GM23248 (cell line): ENCODE results near the gene HGD. TPM values are rescaled to one million over a fixed set of nuclear protein-coding genes. Genes with fewer than 3 reads are reported as not detected.

ENCODE experiments used
- DNase-seq: peaks from one replicate; pipeline ENCODE4 v3.0.0-alpha.2; 2015
- H2AFZ ChIP-seq: fragments of 200-600 bp; sonication (generic); 2 replicates; pipeline ENCODE4 v1.6.1; 2016; ENCODE audit warnings: antibody characterized with exemption
- H3F3A ChIP-seq: fragments of 200-600 bp; sonication (generic); 2 replicates; pipeline ENCODE4 v1.6.1; 2016; ENCODE audit warnings: mild to moderate bottlenecking, antibody characterized with exemption, mixed run types; ENCODE audit not compliant: insufficient read depth
- H3K27ac ChIP-seq: fragments of 200-600 bp; sonication (generic); 2 replicates; pipeline ENCODE4 v1.5.1; 2016; ENCODE audit warnings: mild to moderate bottlenecking
- H3K27me3 ChIP-seq: fragments of 200-600 bp; sonication (generic); replicated peaks from 2 replicates; pipeline ENCODE4 v1.6.1; 2016; ENCODE audit warnings: mild to moderate bottlenecking; ENCODE audit not compliant: insufficient read depth
- H3K36me3 ChIP-seq: fragments of 200-600 bp; sonication (generic); 2 replicates; pipeline ENCODE4 v1.6.1; 2016; ENCODE audit warnings: low read depth, mild to moderate bottlenecking
- H3K4me1 ChIP-seq: fragments of 200-600 bp; sonication (generic); 2 replicates; pipeline ENCODE4 v1.6.1; 2016; ENCODE audit warnings: mild to moderate bottlenecking; ENCODE audit not compliant: insufficient read depth
- H3K4me2 ChIP-seq: fragments of 200-600 bp; sonication (generic); one replicate; pipeline ENCODE4 v1.6.1; 2016; ENCODE audit warnings: mild to moderate bottlenecking; ENCODE audit not compliant: unreplicated experiment
- H3K4me3 ChIP-seq: fragments of 200-600 bp; sonication (generic); 2 replicates; pipeline ENCODE4 v1.5.1; 2016; ENCODE audit warnings: mild to moderate bottlenecking
- H3K79me2 ChIP-seq: fragments of 200-600 bp; sonication (generic); 2 replicates; pipeline ENCODE4 v1.6.1; 2016; ENCODE audit warnings: mild to moderate bottlenecking; ENCODE audit not compliant: insufficient read depth
- H3K9ac ChIP-seq: fragments of 200-600 bp; sonication (generic); 2 replicates; pipeline ENCODE4 v1.6.1; 2016; ENCODE audit warnings: mild to moderate bottlenecking
- H3K9me2 ChIP-seq: fragments of 200-600 bp; sonication (generic); 2 replicates; pipeline ENCODE4 v1.6.1; 2016; ENCODE audit warnings: mixed run types, mild to moderate bottlenecking, moderate library complexity; ENCODE audit not compliant: insufficient read depth
- H3K9me3 ChIP-seq: fragments of 200-600 bp; sonication (generic); one replicate; pipeline ENCODE4 v1.6.1; 2017; ENCODE audit warnings: low read depth
- H4K20me1 ChIP-seq: fragments of 200-600 bp; sonication (generic); 2 replicates; pipeline ENCODE4 v1.6.0; 2016; ENCODE audit not compliant: insufficient read depth
- EZH2 ChIP-seq: fragments of 200-600 bp; sonication (generic); IDR thresholded peaks from 2 replicates; pipeline ENCODE4 v1.6.1; 2018; ENCODE audit warnings: antibody characterized with exemption, mild to moderate bottlenecking; ENCODE audit not compliant: insufficient read depth, poor library complexity, severe bottlenecking
- EZH2phosphoT487 ChIP-seq: fragments of 200-600 bp; sonication (generic); IDR thresholded peaks from 2 replicates; pipeline ENCODE4 v1.6.1; 2018; ENCODE audit warnings: antibody characterized with exemption, moderate library complexity, mild to moderate bottlenecking, low read depth; ENCODE audit not compliant: insufficient read depth
- WGBS, 2 experiments: methylation state at CpG; one replicate each; pipeline ENCODE4 v1.1.6; 2015 to 2017; ENCODE audit warnings: low lambda C conversion rate in 2 of 2, low coverage in 1 of 2; ENCODE audit errors: missing lambda C conversion rate in 2 of 2; 5-methylcytosine and 5-hydroxymethylcytosine counted together
- in situ Hi-C: fragments of 300-500 bp; cut with MboI; formaldehyde crosslinking; loops from 2 replicates; pipeline ENCODE4 v1.15.0; 2020
- polyA plus RNA-seq: library from polyadenylated mRNA; unstranded; fragments of >200 nt; fragmentation: Nextera tagmentation; extraction: Ambion mirVana; gene quantifications from 2 replicates; pipeline ENCODE4 v1.2.1, GENCODE V29; 2016
- total RNA-seq: library from RNA; depleted of rRNA; stranded (reverse); fragments of >200 nt; shearing (Covaris generic); gene quantifications from 2 replicates; pipeline ENCODE4 v1.2.3, GENCODE V29; 2014

The HGD gene
- total and polyA plus RNA-seq, 2 experiments from 2014 or later, result not detected

DNA sequence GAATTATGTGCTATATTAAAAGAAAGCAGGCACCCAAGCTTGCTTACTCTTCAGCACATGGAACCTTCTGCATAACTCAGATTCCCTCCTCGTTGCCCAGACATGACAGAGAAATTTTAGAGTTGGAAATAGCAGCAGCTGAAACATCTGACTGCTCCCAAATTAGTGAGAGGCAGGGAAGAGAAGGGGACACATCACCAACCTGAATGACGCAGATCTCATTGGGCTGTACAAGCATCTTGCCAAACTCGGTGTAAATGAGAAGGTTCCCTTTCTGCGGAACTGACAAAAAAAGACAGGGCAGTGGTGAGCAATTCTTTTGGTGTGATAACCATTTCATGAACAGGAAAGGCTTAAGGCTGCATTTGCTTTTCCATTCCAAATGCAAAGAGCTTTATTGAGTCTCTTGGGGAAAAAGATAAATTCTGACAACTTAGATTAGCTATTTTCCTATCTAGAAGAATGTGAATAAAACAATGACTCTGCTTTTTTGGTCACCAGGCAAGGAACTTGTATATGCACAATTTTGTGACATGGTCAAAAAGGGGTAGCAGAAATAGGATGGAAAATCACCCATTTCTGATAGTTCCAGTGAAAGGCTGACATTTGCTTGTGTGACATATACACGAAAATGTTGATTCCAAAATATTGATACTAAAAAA is 35.1 kb downstream of the HGD start:
- Histone ChIP-seq H3K4me1 (peaks cover 39% of the 10 kb centered on the region), H3K27me3 (no peaks in the 10 kb centered on the region), H3K36me3 (no peaks in the 10 kb centered on the region), H3K4me3 (no peak overlapping the region), H3K9ac (no peak overlapping the region), H2AFZ (no peak overlapping the region), H3K4me2 (no peak overlapping the region), H3F3A (peaks cover 7% of the 10 kb centered on the region; the same call in 1 of the 2 replicates), H4K20me1 (no peaks in the 10 kb centered on the region), H3K79me2 (no peaks in the 10 kb centered on the region), H3K27ac (no peak overlapping the region), H3K9me3 (no peaks in the 10 kb centered on the region), H3K9me2 (no peaks in the 10 kb centered on the region)
- WGBS, 2 experiments, result 73 to 76% methylated on average over 5 of the region's 5 CpGs
- in situ Hi-C loops, result no loop called here
- DNase-seq, result no peak
- TF ChIP-seq EZH2phosphoT487, result no peak
- TF ChIP-seq EZH2, result no peak

DNA sequence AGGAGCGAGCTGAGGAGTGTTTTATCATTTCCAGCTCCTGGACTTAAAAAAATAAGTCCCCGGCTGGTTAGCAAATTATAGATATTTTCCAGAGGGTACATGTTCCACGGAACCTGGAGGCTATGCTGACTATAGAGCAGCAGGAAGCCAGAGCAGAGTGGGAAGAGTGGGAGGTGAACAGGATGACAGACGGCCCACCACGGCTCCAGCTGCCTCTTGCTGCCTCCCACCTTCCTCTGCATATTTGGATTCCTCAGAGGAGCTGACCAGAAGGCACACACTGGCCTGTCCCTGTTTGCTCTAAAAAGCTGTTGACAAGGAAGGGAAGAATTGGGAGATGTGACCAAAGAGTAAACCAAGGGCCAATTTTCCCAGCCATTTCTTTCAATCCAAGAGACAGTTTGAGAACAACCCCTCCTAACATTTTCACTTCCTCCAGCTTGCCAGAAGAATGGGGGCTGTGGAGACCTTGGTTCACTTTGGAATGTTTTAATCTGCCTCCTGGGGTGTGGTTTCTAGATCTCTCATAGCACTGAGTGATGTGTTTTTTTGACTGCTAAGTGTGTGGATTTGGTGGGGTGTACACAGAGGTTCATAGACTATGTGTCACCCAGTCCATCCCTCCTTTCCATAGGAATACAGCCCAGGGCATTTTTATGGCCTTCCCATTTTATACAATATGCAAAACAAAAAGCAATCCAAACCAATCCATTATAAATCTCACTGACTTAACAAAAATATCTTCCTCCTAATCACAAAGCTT is 36.8 kb downstream of the HGD start:
- H3K27me3 ChIP-seq, result no peaks in the 10 kb centered on the region
- TF ChIP-seq EZH2 (no peak), EZH2phosphoT487 (no peak)
- H4K20me1 ChIP-seq, result no peaks in the 10 kb centered on the region
- no peaks in the 10 kb centered on the region for H3K79me2 ChIP-seq
- no peaks in the 10 kb centered on the region for H3K36me3 ChIP-seq
- H3K4me1 ChIP-seq, result peaks cover 34% of the 10 kb centered on the region
- H3K9ac ChIP-seq, result 0 out of 2 replicates have a peak overlapping the region, but pooled peaks have one; percentile 0
- H3K9me2 ChIP-seq, result no peaks in the 10 kb centered on the region
- no peak overlapping the region for H3K27ac ChIP-seq
- in situ Hi-C loops, result no loop called here
- H3K4me2 ChIP-seq, result peak overlapping the region; percentile 23
- peaks cover 7% of the 10 kb centered on the region; the same call in 1 of the 2 replicates for H3F3A ChIP-seq
- peak overlapping the region; percentile 72 for H2AFZ ChIP-seq
- 6 to 9% methylated on average over 5 of the region's 5 CpGs for WGBS, 2 experiments
- peak; percentile 39 for DNase-seq
- H3K9me3 ChIP-seq, result no peaks in the 10 kb centered on the region
- no peak overlapping the region for H3K4me3 ChIP-seq

GRCh38 chr3:120642368-120642948 is 39.6 kb downstream of the HGD start:
- in situ Hi-C loops, result no loop called here
- TF ChIP-seq EZH2 (no peak), EZH2phosphoT487 (no peak)
- Histone ChIP-seq H3K4me1 (peaks cover 25% of the 10 kb centered on the region), H3K4me2 (peak overlapping the region; percentile 1), H3K4me3 (no peak overlapping the region), H3K27ac (peak overlapping the region; percentile 44), H3K36me3 (no peaks in the 10 kb centered on the region), H3F3A (peaks cover 7% of the 10 kb centered on the region; the same call in 1 of the 2 replicates), H3K9me3 (no peaks in the 10 kb centered on the region), H3K79me2 (no peaks in the 10 kb centered on the region), H3K9me2 (no peaks in the 10 kb centered on the region), H3K27me3 (no peaks in the 10 kb centered on the region), H3K9ac (no peak overlapping the region; the same call in 1 of the 2 replicates), H2AFZ (peak overlapping the region; percentile 62), H4K20me1 (no peaks in the 10 kb centered on the region)
- 48 to 51% methylated on average over 4 of the region's 4 CpGs for WGBS, 2 experiments
- DNase-seq, result peak; percentile 69

GRCh38 chr3:120641696-120642246 is 40.3 kb downstream of the HGD start:
- Histone ChIP-seq H4K20me1 (no peaks in the 10 kb centered on the region), H3K27me3 (no peaks in the 10 kb centered on the region), H2AFZ (peak overlapping the region; percentile 62), H3F3A (peaks cover 7% of the 10 kb centered on the region; the same call in 1 of the 2 replicates), H3K79me2 (no peaks in the 10 kb centered on the region), H3K9me3 (no peaks in the 10 kb centered on the region), H3K36me3 (no peaks in the 10 kb centered on the region), H3K9me2 (no peaks in the 10 kb centered on the region), H3K27ac (peak overlapping the region; percentile 28), H3K9ac (no peak overlapping the region), H3K4me3 (no peak overlapping the region), H3K4me1 (peaks cover 25% of the 10 kb centered on the region), H3K4me2 (no peak overlapping the region)
- TF ChIP-seq EZH2phosphoT487 (no peak), EZH2 (no peak)
- in situ Hi-C loops, result no loop called here
- DNase-seq, result no peak
- 65 to 84% methylated on average over 2 of the region's 2 CpGs for WGBS, 2 experiments
